NK-92 treated with Interleukin-12 subunit alpha and Interleukin-12 subunit beta, amount 100 ng/mL, for 24 hours (cell line): Measurements from ENCODE around the gene FBXO17.
"Not testable (repeated sequence)": the region's sequence is repeated elsewhere in the genome, so short reads cannot be mapped to it uniquely, and the experiment has no call there.

Experiments
- DNase-seq: peaks from one replicate; lab custom pipeline; 2025; lab: John Stamatoyannopoulos, UW

Gene FBXO17, protein sequence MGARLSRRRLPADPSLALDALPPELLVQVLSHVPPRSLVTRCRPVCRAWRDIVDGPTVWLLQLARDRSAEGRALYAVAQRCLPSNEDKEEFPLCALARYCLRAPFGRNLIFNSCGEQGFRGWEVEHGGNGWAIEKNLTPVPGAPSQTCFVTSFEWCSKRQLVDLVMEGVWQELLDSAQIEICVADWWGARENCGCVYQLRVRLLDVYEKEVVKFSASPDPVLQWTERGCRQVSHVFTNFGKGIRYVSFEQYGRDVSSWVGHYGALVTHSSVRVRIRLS

GRCh38 chr19:38975214-38975860 is at the start of gene FBXO17:
Gene FBXO17, minus strand, starts transcription at chr19:38975742. Its CDS starts 25,423 bp downstream, at chr19:38950319.
- no peak for DNase-seq

GRCh38 chr19:39024875-39025641 is 49.5 kb upstream of the FBXO17 start:
- no peak for DNase-seq

GRCh38 chr19:39021063-39021462 is 45.5 kb upstream of the FBXO17 start:
- no peak for DNase-seq

DNA sequence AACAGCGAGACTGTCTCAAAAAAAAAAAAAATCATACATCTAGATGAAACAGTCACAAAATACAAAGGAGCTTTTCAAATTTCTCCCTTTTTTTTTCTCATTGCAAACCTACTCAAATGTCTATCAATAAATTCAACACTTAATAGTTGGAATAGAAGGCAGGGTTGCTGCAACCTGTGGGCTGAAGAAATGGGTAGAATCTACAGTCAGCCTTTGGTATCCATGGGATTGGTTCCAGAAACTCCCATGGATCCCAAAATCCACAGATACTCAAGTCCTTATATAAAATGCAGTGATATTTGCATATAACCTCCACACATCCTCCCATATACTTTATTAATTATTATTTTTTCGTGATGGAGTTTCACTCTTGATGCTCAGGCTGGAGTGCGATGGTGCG is 42.1 kb upstream of the FBXO17 start:
- no peak for DNase-seq

DNA sequence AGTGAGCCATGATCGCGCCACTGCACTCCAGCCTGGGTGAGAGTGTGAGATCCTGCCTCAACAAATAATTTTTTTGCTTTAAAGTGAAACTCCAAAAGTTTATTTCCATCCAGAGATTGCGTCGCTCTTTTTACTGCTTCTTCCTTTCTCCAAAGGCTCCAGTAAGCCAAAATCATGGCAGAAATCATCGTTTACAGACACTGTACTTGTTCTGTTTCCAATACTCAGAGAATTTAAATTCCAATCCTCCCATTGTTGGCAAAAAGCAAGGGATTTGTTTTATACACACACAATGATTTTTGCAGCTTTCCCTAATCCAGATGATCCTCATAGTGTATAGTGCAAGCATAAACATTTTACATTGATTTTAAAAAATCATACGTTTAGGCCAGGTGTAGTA is 41.5 kb upstream of the FBXO17 start:
- no peak for DNase-seq

- DNase-seq: no peak
Observed at GRCh38 chr19:39014037-39014436, 38.5 kb upstream of the FBXO17 start.

GRCh38 chr19:39009001-39009400 is 33.5 kb upstream of the FBXO17 start:
- no peak for DNase-seq

DNA sequence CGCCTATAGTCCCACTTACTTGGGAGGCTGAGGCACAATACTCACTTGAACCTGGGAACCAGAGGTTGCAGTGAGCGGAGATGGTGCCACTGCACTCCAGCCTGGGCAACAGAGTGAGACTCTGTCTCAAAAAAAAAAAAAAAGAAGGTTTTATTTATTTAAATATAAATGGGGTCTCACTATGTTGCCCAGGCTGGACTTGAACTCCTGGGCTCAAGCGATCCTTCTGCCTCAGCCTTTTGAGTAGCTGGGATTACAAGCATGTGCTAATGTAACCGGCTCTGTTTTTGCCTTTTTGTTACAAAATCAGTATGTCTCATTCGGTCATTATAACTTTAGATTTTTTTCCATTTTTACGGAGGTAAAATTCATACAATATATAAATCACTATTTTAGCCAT is 32.6 kb upstream of the FBXO17 start:
- DNase-seq: no peak

DNA sequence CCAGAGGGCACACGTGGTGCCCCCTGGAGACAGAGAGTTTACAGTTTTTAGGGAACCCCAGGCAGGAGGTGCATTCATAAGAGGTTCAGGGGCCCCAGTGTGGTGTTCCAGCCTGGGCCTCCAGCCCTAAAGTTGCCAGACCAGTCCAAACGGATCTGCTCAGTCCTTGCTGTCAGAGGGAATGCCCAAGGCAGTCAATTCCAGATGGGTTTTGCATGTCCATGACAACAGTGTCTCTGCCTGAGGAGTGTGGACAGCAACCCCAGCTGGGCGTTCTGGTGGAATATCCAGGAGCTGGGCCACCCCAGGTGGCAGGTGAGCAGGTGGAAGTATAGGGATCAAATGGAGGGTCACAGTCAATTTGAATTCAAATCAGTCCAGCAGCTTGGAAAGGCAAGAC is 31.6 kb upstream of the FBXO17 start:
- no peak for DNase-seq

GRCh38 chr19:39004403-39004802 is 28.9 kb upstream of the FBXO17 start:
- DNase-seq: no peak

- no peak for DNase-seq
Observed at GRCh38 chr19:39003796-39004195, 28.3 kb upstream of the FBXO17 start.

GRCh38 chr19:39003188-39003587 is 27.6 kb upstream of the FBXO17 start:
- DNase-seq: no peak

- no peak for DNase-seq
Observed at GRCh38 chr19:39001041-39001440, 25.5 kb upstream of the FBXO17 start.

DNA sequence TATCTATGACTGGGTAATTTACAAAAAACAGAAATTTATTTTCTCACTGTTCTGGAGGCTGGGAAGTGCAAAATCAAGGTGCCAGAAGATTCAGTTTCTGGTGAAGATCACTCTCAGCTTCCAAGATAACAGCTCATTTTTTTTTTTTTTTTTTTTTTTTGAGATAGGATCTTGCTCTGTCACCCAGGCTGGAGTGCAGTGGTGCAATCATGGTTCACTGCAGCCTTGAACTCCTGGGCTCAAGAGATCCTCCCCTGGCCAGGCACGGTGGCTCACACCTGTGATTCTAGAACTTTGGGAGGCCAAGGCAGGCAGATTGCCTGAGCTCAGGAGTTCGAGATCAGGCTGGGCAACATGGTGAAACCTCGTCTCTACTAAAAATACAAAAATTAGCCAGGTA is 22.0 kb upstream of the FBXO17 start:
- not testable (repeated sequence) for DNase-seq

DNA sequence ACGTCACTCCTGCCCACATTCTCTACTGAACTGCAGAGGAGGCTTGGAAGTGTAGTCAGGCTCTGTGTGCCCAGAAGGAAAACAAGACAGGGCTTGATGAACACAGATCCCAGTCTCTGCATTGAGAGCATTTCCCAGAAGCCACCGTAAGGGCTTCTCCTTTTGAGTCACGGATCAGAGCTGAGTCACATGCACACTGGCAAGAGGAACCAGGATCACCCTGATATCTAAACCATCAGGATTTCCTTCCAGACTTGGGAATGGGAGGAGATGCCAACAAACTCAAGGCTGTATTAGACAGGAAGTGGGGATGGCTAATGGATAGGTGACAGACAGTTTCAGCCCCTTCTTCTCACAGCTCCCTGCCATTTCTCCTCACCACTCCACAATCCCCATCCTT is 17.7 kb upstream of the FBXO17 start:
- no peak for DNase-seq

- no peak for DNase-seq
Observed at GRCh38 chr19:38990949-38991697, 15.6 kb upstream of the FBXO17 start.

- DNase-seq: not testable (repeated sequence)
Observed at GRCh38 chr19:38989614-38990013, 14.1 kb upstream of the FBXO17 start.

DNA sequence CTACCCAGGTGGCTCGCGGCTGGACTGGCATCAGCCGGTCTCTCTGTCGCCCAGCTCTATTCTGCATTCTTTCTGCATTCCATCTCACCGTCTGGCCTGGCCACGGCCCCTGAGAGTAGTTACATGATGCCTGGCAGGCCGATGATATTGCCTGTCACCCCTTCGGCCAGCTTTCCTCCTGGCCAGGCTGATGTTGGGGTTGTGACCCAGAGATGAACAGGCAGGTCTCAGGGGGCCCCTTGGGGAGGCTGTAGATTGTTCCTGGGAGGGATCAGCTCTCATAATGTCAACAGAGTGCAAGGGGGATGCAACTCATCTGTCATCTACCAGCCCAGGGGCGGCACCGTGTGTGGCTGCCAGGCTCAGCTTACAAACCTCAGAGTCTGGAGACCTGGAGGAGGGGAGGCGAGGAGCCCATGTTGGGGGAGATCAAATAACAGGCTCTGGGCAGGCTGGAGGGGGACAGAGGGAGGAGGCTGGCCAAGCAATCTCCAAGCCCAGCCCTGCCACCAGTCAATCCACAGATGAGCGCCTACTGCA is 13.6 kb upstream of the FBXO17 start:
- DNase-seq: no peak

- DNase-seq: not testable (repeated sequence)
Observed at GRCh38 chr19:38988627-38989026, 13.1 kb upstream of the FBXO17 start.

DNA sequence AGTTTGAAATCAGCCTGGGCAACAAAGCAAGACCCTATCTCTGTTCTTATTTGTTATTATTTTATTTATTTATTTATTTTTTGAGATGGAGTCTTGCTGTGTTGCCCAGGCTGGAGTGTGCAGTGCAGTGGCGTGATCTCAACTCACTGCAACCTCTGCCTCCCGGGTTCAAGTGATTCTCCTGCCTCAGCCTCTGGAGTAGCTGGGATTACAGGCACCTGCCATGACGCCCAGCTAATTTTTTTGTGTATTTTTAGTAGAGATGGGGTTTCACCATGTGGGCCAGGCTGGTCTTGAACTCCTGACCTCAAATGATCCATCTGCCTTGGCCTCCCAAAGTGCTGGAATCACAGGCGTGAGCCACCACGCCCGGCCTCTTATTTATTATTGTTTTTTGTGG is 12.2 kb upstream of the FBXO17 start:
- not testable (repeated sequence) for DNase-seq

GRCh38 chr19:38985262-38985661 is 9.7 kb upstream of the FBXO17 start:
- no peak for DNase-seq
